GM13976 (cell line): ENCODE measurements around the gene WFDC12.

ENCODE experiments used
- DNase-seq: peaks from one replicate; pipeline ENCODE4 v3.0.0; 2012; ENCODE audit warnings: low spot score
- in situ Hi-C: fragments of 300-500 bp; cut with MboI; formaldehyde crosslinking; loops from one replicate; pipeline ENCODE4 v1.12.0; 2022; ENCODE audit warnings: low sequenced_read_pairs, mixed read lengths, inconsistent platforms; ENCODE audit not compliant: unreplicated experiment
- TF ChIP-seq, protein P1 (sequence below): IDR thresholded peaks from 2 replicates; pipeline ENCODE4 v1.5.1; 2012; ENCODE audit warnings: borderline replicate concordance, mild to moderate bottlenecking; ENCODE audit not compliant: insufficient read depth; ENCODE audit errors: extremely low read depth, missing control alignments, control extremely low read depth

Gene WFDC12

DNA sequence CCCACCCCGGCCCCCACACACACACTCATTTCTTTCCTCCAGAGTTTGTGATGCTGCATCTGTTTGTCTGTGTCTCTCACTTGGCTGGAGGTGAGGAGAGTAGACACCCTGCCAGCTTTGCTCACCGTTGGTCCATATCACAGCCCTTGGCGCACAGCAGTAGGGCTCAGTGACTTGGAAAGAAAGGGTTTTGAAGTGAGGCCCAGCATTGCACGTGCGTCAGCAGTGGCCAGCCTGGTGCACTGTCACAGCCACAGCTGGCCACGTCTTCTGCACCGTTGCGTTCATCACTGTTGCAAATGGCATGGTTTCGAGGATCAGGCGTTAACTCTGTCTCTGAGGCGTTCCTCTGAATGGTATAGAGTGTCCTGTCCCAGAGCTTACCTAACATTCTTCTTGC is 13.0 kb downstream of the WFDC12 start:
- TF ChIP-seq, protein P1, sequence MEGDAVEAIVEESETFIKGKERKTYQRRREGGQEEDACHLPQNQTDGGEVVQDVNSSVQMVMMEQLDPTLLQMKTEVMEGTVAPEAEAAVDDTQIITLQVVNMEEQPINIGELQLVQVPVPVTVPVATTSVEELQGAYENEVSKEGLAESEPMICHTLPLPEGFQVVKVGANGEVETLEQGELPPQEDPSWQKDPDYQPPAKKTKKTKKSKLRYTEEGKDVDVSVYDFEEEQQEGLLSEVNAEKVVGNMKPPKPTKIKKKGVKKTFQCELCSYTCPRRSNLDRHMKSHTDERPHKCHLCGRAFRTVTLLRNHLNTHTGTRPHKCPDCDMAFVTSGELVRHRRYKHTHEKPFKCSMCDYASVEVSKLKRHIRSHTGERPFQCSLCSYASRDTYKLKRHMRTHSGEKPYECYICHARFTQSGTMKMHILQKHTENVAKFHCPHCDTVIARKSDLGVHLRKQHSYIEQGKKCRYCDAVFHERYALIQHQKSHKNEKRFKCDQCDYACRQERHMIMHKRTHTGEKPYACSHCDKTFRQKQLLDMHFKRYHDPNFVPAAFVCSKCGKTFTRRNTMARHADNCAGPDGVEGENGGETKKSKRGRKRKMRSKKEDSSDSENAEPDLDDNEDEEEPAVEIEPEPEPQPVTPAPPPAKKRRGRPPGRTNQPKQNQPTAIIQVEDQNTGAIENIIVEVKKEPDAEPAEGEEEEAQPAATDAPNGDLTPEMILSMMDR = no peak
- in situ Hi-C loops = no loop called here
- DNase-seq = no peak

DNA sequence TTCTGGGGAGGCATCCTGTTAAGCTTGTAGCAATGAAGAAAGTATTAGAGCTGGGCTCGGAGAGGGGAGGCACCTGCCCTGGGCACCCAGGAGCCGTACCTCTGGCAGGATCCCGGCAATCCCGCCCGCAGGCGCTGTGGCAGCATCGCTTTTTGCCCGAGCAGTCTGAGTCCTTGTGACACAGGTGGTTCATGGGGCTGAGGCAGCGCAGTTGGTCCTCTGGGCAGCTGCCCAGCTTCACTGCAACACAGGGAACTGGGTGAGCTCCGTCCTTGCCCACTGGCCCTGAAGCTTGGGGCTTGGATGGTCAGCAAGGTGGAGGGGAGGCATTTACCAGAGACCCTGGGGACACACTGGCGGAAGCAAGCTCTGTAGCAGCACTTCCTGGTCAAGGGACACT is 14.0 kb downstream of the WFDC12 start:
- in situ Hi-C loops = no loop called here
- TF ChIP-seq, protein P1 = no peak
- DNase-seq = no peak

GRCh38 chr20:45109634-45110033 is 14.6 kb downstream of the WFDC12 start:
- in situ Hi-C loops = no loop called here
- DNase-seq = no peak
- TF ChIP-seq, protein P1 = no peak

GRCh38 chr20:45105317-45105716 is 18.9 kb downstream of the WFDC12 start:
- in situ Hi-C loops = no loop called here
- DNase-seq = no peak

DNA sequence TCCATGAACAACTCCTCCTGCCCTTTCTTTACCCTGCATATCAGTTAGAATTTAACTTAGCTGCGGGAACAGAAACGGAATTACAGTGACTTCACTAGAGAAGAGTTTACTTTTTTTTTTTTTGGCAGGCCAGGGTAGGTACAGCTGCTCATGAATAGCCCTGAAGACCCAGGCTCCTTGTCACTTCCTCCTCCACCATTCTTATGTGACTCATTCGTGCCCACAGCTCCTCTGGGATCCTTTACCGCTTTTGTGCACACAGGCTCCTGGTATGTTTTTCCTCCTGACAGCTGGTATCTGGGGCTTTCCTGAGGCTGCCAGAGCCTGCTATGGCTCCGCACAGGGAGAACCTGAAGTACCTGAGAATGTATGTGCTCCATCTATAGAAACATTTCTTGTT is 19.5 kb downstream of the WFDC12 start:
- DNase-seq = no peak
- TF ChIP-seq, protein P1 = no peak
- in situ Hi-C loops = no loop called here

More at GRCh38 chr20:45105317-45105716, 18.9 kb downstream of the WFDC12 start:
- TF ChIP-seq, protein P1 = no peak

DNA sequence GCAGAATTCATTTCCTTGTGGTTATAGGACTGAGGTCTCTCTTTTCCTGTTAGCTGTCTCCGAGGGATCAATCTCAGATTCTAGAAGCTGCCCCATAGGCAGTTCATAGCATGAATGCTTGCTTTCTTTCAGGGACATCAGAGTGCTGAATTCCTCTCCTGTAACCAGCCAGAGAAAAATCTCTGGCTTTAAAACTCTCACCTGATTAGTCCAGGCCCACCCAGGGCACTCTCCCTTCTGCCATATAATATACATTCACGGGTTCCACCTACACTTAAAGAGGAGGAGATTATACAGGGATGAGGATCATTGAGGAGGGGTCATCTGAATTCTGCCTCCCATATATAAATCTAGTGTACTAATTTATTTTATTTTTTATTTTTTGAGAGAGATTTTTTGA is 21.2 kb downstream of the WFDC12 start:
- TF ChIP-seq, protein P1 = no peak
- in situ Hi-C loops = no loop called here
- no peak for DNase-seq
